CD8-positive, alpha-beta memory T cell (primary cell): ENCODE results near the gene QPRT. TPM values are rescaled to one million over a fixed set of nuclear protein-coding genes. Genes with fewer than 3 reads are reported as not detected.

ENCODE experiments used
- CTCF ChIA-PET: fragments of 350-600 bp; sonication (Branson Sonifier 250); formaldehyde crosslinking; loops from one replicate; lab custom pipeline; 2021; ENCODE audit warnings: antibody characterized with exemption; lab: Charles Lee
- POLR2A ChIA-PET: fragments of 350-600 bp; sonication (Branson Sonifier 250); formaldehyde crosslinking; loops from one replicate; lab custom pipeline; 2021; ENCODE audit warnings: antibody characterized with exemption; lab: Charles Lee
- DNase-seq, 5 donors: peaks; one replicate each; pipeline versions ENCODE4 v3.0.0 to v3.0.0-alpha.2; 2020 to 2022; ENCODE audit warnings: mixed read lengths in 1 of 5
- H3K27ac ChIP-seq: one replicate; pipeline ENCODE4 v1.7.0; 2013; ENCODE audit warnings: low read depth, mild to moderate bottlenecking, low read length, moderate library complexity
- H3K27me3 ChIP-seq: 2 replicates; pipeline ENCODE4 v1.7.0; 2013; ENCODE audit warnings: low read length, mild to moderate bottlenecking; ENCODE audit not compliant: insufficient read depth, poor library complexity, severe bottlenecking
- H3K36me3 ChIP-seq: 2 replicates; pipeline ENCODE4 v1.7.0; 2013; ENCODE audit warnings: mild to moderate bottlenecking, low read length, moderate library complexity; ENCODE audit not compliant: insufficient read depth
- H3K4me1 ChIP-seq: 2 replicates; pipeline ENCODE4 v1.7.0; 2013; ENCODE audit warnings: mild to moderate bottlenecking, low read length, moderate library complexity; ENCODE audit not compliant: insufficient read depth
- H3K4me3 ChIP-seq: 2 replicates; pipeline ENCODE4 v1.7.0; 2013; ENCODE audit warnings: mild to moderate bottlenecking, low read length
- H3K9me3 ChIP-seq: 2 replicates; pipeline ENCODE4 v1.7.0; 2013; ENCODE audit warnings: mild to moderate bottlenecking, low read length
- H3K27ac Mint-ChIP-seq, 8 donors: one replicate each; pipeline ENCODE4 v1.8.0; 2020 to 2021; ENCODE audit warnings: mixed read lengths in 8 of 8, mild to moderate bottlenecking in 6 of 8, inconsistent platforms in 3 of 8, moderate library complexity in 3 of 8
- H3K27me3 Mint-ChIP-seq, 2 donors: one replicate each; pipeline ENCODE4 v1.8.0; 2020 to 2021; ENCODE audit warnings: mixed read lengths in 2 of 2, mild to moderate bottlenecking in 1 of 2, moderate library complexity in 1 of 2
- H3K36me3 Mint-ChIP-seq, 3 donors: one replicate each; pipeline ENCODE4 v1.8.0; 2020 to 2021; ENCODE audit warnings: mixed read lengths in 3 of 3, inconsistent platforms in 1 of 3, mild to moderate bottlenecking in 1 of 3
- H3K4me1 Mint-ChIP-seq, 3 donors: one replicate each; pipeline ENCODE4 v1.8.0; 2020 to 2021; ENCODE audit warnings: mixed read lengths in 3 of 3, inconsistent platforms in 1 of 3, mild to moderate bottlenecking in 1 of 3
- H3K4me3 Mint-ChIP-seq, 7 donors: one replicate each; pipeline ENCODE4 v1.8.0; 2020 to 2021; ENCODE audit warnings: mixed read lengths in 7 of 7, mild to moderate bottlenecking in 6 of 7, moderate library complexity in 4 of 7, inconsistent platforms in 2 of 7
- H3K9me3 Mint-ChIP-seq, 5 donors: one replicate each; pipeline ENCODE4 v1.8.0; 2020 to 2022; ENCODE audit warnings: mixed read lengths in 5 of 5, mild to moderate bottlenecking in 3 of 5, moderate library complexity in 2 of 5, inconsistent platforms in 1 of 5
- polyA plus RNA-seq: library from polyadenylated mRNA; unstranded; fragments of 300-500 nt; fragmentation: Illumina TruSeq; gene quantifications from one replicate; pipeline ENCODE4 v1.2.3, GENCODE V29; 2021
- total RNA-seq, 2 experiments: library from RNA; stranded (reverse); gene quantifications; one replicate each; pipeline ENCODE4 v1.2.3, GENCODE V29; 2021

The QPRT gene
- total and polyA plus RNA-seq, 3 experiments from 2014 or later: 0.74 to 3.5 (median 3.0) TPM

GRCh38 chr16:29674188-29674587 is 4.8 kb upstream of the QPRT start:
- no peaks in the 10 kb centered on the region for H3K27me3 ChIP-seq
- DNase-seq: no peak
- no peak overlapping the region for H3K4me3 Mint-ChIP-seq
- H3K27ac ChIP-seq: no peak overlapping the region
- peaks cover 16 to 29% (median 16%) of the 10 kb centered on the region in 3 donors for H3K4me1 Mint-ChIP-seq
- H3K9me3 Mint-ChIP-seq: no peaks in the 10 kb centered on the region
- H3K4me3 ChIP-seq: no peak overlapping the region
- ChIA-PET POLR2A (no interaction called here), CTCF (interaction anchor here (1.0 to 1.6 kb wide), 3 partner anchors 17 to 134 kb away, joined by 3 to 4 read pairs (median 3); no protein-coding TSS in a partner anchor)
- peaks cover 0 to 19% (median 2%) of the 10 kb centered on the region in 3 donors for H3K36me3 Mint-ChIP-seq
- H3K27ac Mint-ChIP-seq: peak overlapping the region in 3 of 8 donors; percentile 57 to 88 (median 66)
- no peaks in the 10 kb centered on the region for H3K36me3 ChIP-seq
- no peaks in the 10 kb centered on the region for H3K9me3 ChIP-seq
- no peaks in the 10 kb centered on the region for H3K27me3 Mint-ChIP-seq
- H3K4me1 ChIP-seq: peaks cover 14% of the 10 kb centered on the region

- H3K4me1 ChIP-seq: peaks cover 22% of the 10 kb centered on the region
- no peaks in the 10 kb centered on the region for H3K9me3 ChIP-seq
- H3K36me3 Mint-ChIP-seq: peaks cover 0 to 14% (median 2%) of the 10 kb centered on the region in 3 donors
- no peak for DNase-seq
- CTCF ChIA-PET: interaction anchor here (0.9 to 1.7 kb wide), 3 partner anchors 9 to 145 kb away, joined by 3 to 5 read pairs (median 4); partner anchors contain the start of gene MVP
- H3K9me3 Mint-ChIP-seq: no peaks in the 10 kb centered on the region
- H3K4me3 ChIP-seq: no peak overlapping the region
- peaks cover 17 to 30% (median 21%) of the 10 kb centered on the region in 3 donors for H3K4me1 Mint-ChIP-seq
- no peaks in the 10 kb centered on the region for H3K27me3 Mint-ChIP-seq
- H3K4me3 Mint-ChIP-seq: no peak overlapping the region
- no peaks in the 10 kb centered on the region for H3K36me3 ChIP-seq
- H3K27ac ChIP-seq: no peak overlapping the region
- POLR2A ChIA-PET: interaction anchor here (0.6 to 0.7 kb wide), 3 partner anchors 26 to 1714 kb away, joined by 3 to 6 read pairs (median 6); no protein-coding TSS in a partner anchor
- peak overlapping the region; percentile 3 to 94 (median 40) for H3K27ac Mint-ChIP-seq
- no peaks in the 10 kb centered on the region for H3K27me3 ChIP-seq
Measured at GRCh38 chr16:29675811-29676643, 3.0 kb upstream of the QPRT start.

GRCh38 chr16:29676989-29677785 is 1.8 kb upstream of the QPRT start:
- H3K4me1 ChIP-seq: peaks cover 22% of the 10 kb centered on the region
- Mint-ChIP-seq H3K27ac (peak overlapping the region in 4 of 8 donors; percentile 17 to 52 (median 37)), H3K36me3 (peaks cover 0 to 8% (median 0%) of the 10 kb centered on the region in 3 donors), H3K4me3 (peak overlapping the region in 1 of 7 donors; percentile 23), H3K4me1 (peaks cover 13 to 27% (median 16%) of the 10 kb centered on the region in 3 donors), H3K9me3 (no peaks in the 10 kb centered on the region), H3K27me3 (no peaks in the 10 kb centered on the region)
- ChIA-PET POLR2A (interaction anchor here (0.6 kb wide), 4 partner anchors 26 to 783 kb away, joined by 3 read pairs; no protein-coding TSS in a partner anchor), CTCF (interaction anchor here (0.8 to 1.7 kb wide), 3 partner anchors 10 to 143 kb away, joined by 3 to 4 read pairs (median 3); partner anchors contain the start of gene MVP)
- no peaks in the 10 kb centered on the region for H3K27me3 ChIP-seq
- H3K9me3 ChIP-seq: no peaks in the 10 kb centered on the region
- DNase-seq: no peak
- H3K36me3 ChIP-seq: no peaks in the 10 kb centered on the region
- no peak overlapping the region for H3K27ac ChIP-seq
- H3K4me3 ChIP-seq: no peak overlapping the region

- Mint-ChIP-seq H3K27me3 (peaks cover 0 to 1% of the 10 kb centered on the region in 2 donors), H3K9me3 (no peaks in the 10 kb centered on the region), H3K4me1 (peaks cover 13 to 27% (median 16%) of the 10 kb centered on the region in 3 donors), H3K36me3 (no peaks in the 10 kb centered on the region), H3K4me3 (peak overlapping the region in 2 of 7 donors; percentile 60 to 64), H3K27ac (peak overlapping the region in 3 of 8 donors; percentile 68 to 76 (median 70))
- peaks cover 22% of the 10 kb centered on the region for H3K4me1 ChIP-seq
- no peaks in the 10 kb centered on the region for H3K36me3 ChIP-seq
- ChIA-PET POLR2A (interaction anchor here (0.5 kb wide), 1 partner anchor 11 kb away, joined by 3 read pairs; no protein-coding TSS in a partner anchor), CTCF (interaction anchor here (1.1 to 1.5 kb wide), 4 partner anchors 11 to 174 kb away, joined by 3 to 9 read pairs (median 4); partner anchors contain the start of gene KIF22)
- DNase-seq: no peak
- H3K27me3 ChIP-seq: no peaks in the 10 kb centered on the region
- no peaks in the 10 kb centered on the region for H3K9me3 ChIP-seq
- H3K4me3 ChIP-seq: no peak overlapping the region
- peak overlapping the region; percentile 61 for H3K27ac ChIP-seq
Measured at GRCh38 chr16:29680180-29680598, 1.2 kb downstream of the QPRT start.

- Histone ChIP-seq H3K27ac (no peak overlapping the region), H3K4me3 (no peak overlapping the region), H3K4me1 (peaks cover 22% of the 10 kb centered on the region), H3K36me3 (no peaks in the 10 kb centered on the region), H3K9me3 (no peaks in the 10 kb centered on the region), H3K27me3 (no peaks in the 10 kb centered on the region)
- Mint-ChIP-seq H3K4me3 (no peak overlapping the region), H3K9me3 (no peaks in the 10 kb centered on the region), H3K27ac (peak overlapping the region in 1 of 8 donors; percentile 29), H3K4me1 (peaks cover 15 to 18% (median 16%) of the 10 kb centered on the region in 3 donors), H3K36me3 (no peaks in the 10 kb centered on the region), H3K27me3 (peaks cover 0 to 1% of the 10 kb centered on the region in 2 donors)
- POLR2A ChIA-PET: no interaction called here
- no peak for DNase-seq
- CTCF ChIA-PET: interaction anchor here (1.5 kb wide), 1 partner anchor 165 kb away, joined by 3 read pairs; no protein-coding TSS in a partner anchor
Measured at GRCh38 chr16:29683543-29684090, 4.6 kb downstream of the QPRT start.

- Histone ChIP-seq H3K36me3 (no peaks in the 10 kb centered on the region), H3K27ac (no peak overlapping the region), H3K27me3 (no peaks in the 10 kb centered on the region), H3K4me1 (peaks cover 15% of the 10 kb centered on the region), H3K4me3 (no peak overlapping the region), H3K9me3 (no peaks in the 10 kb centered on the region)
- peaks cover 0 to 1% of the 10 kb centered on the region in 2 donors for H3K27me3 Mint-ChIP-seq
- no peaks in the 10 kb centered on the region for H3K9me3 Mint-ChIP-seq
- no peaks in the 10 kb centered on the region for H3K36me3 Mint-ChIP-seq
- peaks cover 10 to 12% (median 10%) of the 10 kb centered on the region in 3 donors for H3K4me1 Mint-ChIP-seq
- no peak overlapping the region for H3K4me3 Mint-ChIP-seq
- peak overlapping the region in 1 of 8 donors; percentile 75 for H3K27ac Mint-ChIP-seq
- DNase-seq: no peak
- ChIA-PET POLR2A (no interaction called here), CTCF (interaction anchor here (0.6 to 1.5 kb wide), 6 partner anchors 21 to 348 kb away, joined by 3 to 4 read pairs (median 3); no protein-coding TSS in a partner anchor)
Measured at GRCh38 chr16:29684679-29685078, 5.7 kb downstream of the QPRT start.

GRCh38 chr16:29686740-29687332 is 7.9 kb downstream of the QPRT start:
- Mint-ChIP-seq H3K36me3 (no peaks in the 10 kb centered on the region), H3K4me3 (peak overlapping the region in 1 of 7 donors; percentile 39), H3K27ac (no peak overlapping the region), H3K9me3 (no peaks in the 10 kb centered on the region), H3K4me1 (peaks cover 4 to 10% (median 8%) of the 10 kb centered on the region in 3 donors), H3K27me3 (peaks cover 0 to 3% of the 10 kb centered on the region in 2 donors)
- Histone ChIP-seq H3K27me3 (no peaks in the 10 kb centered on the region), H3K4me3 (no peak overlapping the region), H3K4me1 (peaks cover 12% of the 10 kb centered on the region), H3K9me3 (no peaks in the 10 kb centered on the region), H3K36me3 (no peaks in the 10 kb centered on the region), H3K27ac (no peak overlapping the region)
- POLR2A ChIA-PET: no interaction called here
- CTCF ChIA-PET: interaction anchor here (2.2 kb wide), 1 partner anchor 162 kb away, joined by 8 read pairs; no protein-coding TSS in a partner anchor
- DNase-seq: no peak
